NCI-H146 treated with DMSO at 0.1 percent for 48 hours (cell line): ENCODE data around the gene DACH1.
"Not testable (repeated sequence)": the region's sequence is repeated elsewhere in the genome, so short reads cannot be mapped to it uniquely, and the experiment has no call there.

Source experiments
- DNase-seq: peaks from one replicate; lab custom pipeline; 2025; ENCODE audit not compliant: unreplicated experiment; lab: John Stamatoyannopoulos, UW

Gene DACH1

DNA sequence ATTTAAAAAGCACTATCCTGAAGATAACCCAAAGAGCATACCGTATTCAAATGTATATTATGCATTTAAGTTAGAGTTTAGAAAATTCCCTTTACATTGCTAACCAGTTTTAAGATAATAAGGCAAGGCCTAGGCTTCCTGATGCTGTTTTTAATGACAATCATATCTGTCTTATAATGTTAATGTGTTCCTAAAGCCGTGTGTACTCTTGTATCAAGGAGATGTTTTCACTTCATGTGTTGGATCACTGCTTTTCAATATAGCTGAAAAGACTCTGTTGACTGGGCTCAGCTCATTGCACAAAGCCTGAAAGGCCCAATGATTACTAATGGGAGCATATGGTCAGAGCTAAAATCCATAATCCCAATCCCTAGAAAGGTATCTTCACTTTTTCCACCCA, 81.6 kb downstream of the DACH1 start:
- no peak for DNase-seq

DNA sequence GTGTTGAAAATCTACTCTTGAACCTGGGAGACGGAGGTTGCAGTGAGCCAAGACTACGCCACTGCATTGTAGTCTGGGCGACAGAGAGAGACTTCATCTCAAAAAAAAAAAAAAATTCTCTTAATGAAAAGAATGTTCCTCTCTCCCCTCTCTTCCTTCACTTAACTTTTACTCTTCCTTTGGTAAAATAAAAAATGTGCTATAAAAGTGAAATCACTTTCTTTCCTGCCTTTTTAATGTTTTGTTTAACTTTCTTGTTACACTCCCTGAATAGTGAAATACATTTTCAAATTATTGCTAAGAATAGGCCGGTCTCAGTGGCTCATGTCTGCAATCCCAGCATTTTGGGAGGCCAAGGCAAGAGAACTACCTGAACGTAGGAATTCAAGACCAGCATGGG, 86.5 kb downstream of the DACH1 start:
- no peak for DNase-seq

DNA sequence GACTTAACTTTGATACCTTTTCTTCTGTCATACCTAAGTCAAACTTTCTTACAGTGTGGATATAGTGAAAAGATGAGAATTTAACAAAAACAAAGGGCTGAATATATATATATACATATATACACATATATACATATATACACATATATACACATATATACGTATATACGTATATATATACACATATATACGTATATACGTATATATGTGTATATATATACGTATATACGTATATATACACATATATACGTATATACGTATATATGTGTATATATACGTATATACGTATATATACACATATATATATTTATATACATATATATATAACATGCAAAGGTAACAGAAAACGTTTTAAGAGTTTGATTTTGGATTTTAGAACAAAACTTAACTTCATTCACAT, 88.0 kb downstream of the DACH1 start:
- DNase-seq: not testable (repeated sequence)

DNA sequence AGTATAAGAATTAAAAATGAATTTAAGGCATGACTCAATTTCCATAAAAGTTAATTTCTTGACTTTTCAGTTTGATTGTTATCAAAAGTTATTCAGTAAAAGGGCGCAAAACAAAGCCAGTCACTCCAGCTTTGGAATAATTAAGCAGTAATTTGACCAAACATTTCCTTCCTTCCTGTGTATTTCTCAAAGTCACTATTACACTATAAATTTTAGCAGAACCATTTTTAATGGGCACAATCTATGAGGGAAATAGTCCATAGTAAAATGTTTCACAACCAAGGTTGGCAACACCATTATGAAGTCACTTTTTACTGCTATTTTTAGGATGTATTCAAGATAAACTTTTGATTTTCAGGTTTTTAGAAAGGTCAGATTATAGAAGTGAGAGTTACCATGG, 91.0 kb downstream of the DACH1 start:
- no peak for DNase-seq

DNA sequence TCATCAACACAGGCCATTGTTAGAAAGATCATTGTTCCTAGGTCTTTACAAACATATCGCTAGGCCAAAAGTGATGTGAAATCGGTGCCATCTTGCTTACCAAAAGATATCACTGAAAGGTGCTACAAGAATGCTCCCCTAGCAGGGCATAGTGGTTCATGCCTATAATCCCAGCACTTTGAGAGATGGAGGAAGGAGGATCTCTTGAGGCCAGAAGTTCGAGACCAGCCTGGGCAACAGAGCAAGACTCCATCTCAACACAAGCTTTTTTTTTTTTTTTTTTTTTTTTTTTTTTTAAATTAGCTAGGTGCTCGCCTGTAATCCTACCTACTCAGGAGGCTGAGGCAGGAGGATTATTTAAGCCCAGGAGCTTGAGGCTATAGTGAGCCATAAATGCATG, 92.1 kb downstream of the DACH1 start:
- DNase-seq: no peak

DNA sequence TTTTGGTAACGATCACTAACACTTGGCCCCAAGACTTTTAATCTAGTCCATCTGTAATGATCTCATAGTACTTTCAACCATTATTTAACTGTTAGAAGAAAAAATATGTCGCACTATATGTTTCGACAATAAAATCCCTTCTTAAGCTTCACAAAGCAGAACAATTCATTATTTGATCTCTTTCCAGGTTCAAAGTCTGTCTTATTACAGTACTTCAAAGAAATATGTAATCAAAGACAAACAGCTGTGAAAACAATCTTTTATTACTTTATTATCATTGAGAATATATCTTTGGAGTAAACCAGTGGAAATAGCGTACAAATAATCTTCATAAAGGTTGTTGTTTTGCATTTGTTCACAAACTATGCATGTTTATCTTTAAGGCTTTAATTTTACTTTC, 93.5 kb downstream of the DACH1 start:
- DNase-seq: no peak

DNA sequence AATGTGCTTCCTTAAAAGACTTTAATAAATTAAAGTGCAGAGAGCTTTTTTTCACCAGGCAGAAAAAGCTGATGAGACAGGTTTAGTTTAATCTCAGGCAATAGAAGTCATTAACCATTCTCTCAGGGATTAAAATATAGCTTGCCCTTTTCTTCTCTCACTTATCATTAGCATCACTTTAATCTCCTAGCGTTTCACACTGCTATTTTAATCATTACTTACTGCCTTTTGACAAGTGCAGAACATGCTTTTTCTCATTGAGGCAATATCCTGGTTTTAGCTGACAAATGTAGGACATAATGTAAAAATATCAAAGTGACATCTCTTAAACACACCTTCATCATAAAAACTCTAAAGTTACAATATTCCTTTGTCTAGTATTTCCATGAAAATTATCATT, 94.6 kb downstream of the DACH1 start:
- no peak for DNase-seq

DNA sequence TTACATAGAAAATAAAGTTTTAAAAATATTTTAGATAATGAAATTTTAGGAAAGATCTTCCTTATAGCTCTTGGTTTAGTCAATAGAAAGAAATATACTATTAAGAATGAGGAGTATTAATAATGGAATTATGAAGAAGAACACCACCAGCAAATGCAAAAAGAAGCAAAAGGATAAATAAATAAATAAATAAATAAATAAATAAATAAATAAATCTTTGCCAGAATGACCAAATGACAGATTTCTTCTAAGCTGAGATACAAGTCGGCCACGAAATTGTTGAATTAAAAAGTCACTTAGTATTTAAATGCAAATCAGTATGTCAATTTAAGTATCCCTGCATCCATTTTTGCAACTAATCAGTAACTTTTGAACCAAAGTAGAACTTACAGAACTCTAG, 95.9 kb downstream of the DACH1 start:
- DNase-seq: no peak

DNA sequence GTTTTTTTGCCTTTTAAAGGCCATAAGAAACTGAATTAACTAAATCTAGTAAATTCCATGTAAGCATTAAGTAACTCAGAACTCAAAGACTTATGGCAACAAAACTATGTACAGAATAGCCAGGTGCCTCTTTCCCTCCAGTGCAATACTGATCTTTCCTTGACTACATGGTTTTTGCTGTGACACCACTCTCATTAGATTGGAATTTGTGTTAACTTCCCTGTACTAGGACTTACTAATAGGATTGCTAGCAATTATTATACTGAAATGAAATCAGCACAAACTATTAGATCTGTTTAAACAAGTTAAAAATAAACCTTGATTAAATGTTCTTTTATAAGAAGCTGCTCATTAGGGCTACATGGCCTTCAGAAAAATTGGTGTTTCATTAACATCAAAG, 96.3 kb downstream of the DACH1 start:
- no peak for DNase-seq

DNA sequence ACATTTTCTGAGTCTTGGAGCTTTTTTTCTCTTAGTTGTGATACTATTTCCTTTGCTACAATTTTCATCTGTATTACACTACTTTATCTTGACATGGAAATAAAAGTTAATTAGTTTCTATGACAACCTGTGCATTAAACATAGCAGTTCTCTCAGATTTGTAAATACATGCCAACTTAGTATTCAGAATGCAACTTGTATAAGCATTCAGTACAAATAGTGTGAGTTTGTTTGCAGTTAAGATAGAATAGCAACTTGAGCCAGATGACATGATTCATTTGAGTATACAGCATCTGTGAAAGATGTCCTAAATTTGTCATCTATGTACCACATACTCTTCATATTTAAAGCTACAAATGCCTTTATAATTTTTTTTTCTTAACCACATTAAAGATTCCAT, 98.1 kb downstream of the DACH1 start:
- DNase-seq: no peak

DNA sequence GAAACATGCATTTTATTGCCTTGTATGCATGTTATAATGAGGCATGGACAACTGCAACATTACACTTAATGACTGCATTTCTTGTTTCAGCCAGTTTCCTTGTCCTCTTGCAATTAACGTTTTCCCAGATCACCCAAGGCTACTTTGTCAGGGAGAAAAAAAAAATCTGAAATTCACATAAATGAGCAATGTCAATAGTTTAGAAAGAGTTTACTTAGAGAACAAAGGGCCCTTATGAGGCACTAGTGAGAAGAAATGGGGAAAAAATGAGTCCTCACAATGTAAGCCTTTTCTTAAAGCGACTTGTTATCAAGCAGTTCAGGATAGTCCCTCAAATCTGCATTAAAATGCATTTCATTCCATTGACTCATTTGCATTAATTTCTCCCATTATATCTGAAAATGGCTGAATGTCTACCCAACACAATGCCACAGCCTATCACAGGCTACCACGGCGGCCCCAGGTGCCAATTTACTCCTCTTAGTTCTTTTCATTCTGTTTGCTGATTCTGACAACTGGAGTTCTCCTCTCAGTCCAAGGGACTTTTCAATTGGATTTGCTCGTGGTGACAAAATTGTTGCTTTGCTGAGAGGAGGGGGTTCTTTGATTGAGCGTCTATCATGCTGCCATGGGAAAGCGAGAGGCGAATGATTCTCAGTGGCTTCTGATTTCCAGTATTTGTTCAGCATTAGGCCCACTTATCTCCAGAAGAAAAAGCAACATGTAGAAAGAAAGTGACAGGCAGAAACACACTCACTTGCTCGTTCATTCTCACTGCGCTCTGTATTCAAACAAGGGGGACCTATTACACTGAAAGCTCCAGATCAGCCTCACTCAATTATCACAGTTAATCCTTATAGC, 107.1 kb downstream of the DACH1 start:
- DNase-seq: peak; percentile 82

DNA sequence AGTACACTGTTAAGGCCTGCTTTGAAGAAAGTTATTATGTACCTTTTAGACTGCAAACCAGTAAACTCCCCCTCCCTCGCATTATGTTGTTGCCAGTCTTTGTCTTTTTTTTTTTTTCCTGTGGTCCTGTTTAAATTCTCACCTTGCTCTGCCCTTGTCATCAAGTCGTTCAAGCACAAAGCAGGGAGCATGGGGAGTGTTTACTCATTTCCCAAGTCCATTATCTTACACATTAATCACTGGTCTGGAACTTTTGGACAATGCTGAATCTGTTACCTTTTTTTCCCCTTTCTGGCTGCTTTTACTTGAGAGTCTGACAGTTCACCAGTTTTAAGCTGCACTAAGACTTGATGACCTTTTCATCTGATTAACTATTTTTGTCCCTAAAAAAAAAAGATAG, 108.2 kb downstream of the DACH1 start:
- DNase-seq: peak; percentile 75

DNA sequence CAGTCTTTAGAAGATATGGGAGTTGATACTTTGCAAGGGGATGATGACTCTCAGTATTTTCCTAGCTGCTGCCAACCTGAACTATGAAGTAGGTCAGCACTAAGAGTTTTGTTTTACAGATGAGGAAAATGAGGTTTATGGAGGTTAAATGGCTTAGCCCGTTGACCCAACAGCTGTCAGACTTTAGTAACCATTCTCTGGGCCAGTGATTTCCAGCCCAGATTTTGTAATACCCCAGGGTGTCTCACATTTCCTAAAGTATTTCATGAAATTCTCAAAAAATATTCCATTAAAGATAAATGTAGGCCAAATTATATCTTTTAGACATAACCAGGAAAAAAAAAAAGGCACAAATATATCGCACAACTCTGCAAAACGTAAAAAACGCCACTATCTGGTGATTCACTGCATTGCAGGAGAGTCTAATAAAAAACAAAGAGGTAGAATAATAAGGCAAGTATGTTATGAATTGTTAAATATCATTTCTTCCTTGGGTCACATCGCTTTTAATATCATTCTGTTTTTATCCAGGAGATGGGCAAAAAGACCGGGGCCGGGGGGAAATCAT, 112.5 kb downstream of the DACH1 start:
- no peak for DNase-seq

DNA sequence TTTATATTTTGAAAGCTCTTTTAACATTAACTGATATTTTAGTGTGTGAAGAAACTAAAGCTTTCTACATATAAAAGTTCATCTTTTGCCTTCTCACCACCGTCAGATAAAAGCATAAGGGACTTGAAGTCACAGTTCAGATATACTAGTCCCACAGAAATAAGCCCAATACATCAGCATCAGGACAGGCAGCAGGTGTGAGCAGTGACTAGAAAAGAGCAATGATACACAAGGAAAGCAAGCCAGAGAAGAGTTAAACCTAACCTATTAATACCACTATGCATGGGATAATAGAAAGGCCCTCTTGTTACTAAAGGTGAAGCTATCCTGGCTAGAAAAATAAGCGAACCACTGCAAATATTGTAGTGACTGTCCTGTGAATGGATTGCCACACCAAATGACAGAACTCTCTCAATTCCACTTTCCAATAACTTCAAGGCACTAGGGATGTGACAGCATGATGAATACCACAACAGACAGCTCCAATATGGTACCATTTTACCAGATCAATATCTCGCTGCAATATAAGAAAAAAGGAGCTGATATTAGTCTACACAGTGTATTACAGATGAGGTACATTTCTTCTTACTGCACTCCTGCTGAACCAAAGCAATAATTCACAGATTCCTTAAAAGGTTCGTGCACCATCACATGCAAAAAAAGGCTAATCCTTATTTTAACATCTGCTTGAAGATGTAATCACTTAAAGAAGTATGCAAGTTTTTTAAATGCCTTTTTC, 114.1 kb downstream of the DACH1 start:
- no peak for DNase-seq

DNA sequence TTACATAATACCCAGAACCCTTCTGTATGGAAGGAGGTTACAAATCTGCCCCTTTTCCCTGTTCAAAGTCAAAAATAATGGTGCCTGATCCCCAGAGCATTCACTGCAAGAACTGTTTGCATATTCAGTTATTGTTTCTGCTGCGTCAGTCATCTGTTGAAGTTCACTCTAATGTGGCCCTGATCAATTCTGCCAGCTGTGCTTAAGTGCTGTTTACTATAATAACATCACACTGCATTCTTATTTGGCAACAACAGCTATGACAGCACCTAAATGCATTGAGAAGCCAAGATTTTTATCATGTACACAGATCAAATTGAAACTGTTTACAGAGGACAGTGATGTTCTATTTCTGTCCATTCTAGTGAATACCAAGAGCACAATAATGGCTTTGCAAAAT, 115.9 kb downstream of the DACH1 start:
- DNase-seq: peak; percentile 17

DNA sequence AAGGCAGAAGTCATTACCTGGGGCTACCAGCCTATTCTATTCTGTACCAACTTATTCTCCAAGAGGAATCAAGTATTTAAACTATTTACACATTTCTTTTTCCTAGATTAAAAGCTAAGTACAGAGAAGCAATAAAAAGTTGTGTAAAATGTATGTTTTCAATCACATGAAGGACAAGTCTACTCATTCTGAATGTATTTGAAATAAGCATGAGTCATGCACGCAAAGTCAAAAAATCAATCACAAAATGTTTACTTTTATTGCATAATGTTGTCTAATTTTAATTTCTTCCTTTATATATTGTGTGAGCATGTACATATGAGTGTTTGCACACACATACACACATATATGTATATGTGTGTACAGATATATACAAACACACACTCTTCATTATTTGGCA, 136.7 kb downstream of the DACH1 start:
- DNase-seq: no peak

DNA sequence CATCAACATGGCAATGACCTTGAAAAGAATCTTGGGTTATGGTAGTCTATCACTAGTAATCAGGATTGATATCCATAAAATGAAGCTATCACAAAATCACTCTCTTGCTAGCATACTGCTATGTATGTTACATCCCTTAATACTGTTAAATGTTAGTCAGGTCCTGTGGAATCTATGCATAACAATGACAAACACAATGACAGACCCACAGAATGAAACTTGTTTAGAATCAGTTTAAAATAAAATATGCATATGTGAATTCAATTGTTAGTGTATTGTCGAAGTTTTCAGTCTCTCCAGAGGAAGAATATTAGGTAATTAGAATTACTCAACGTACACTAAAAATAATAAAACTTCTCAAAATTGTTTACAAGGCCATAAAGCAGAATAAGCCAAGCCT, 137.6 kb downstream of the DACH1 start:
- no peak for DNase-seq

DNA sequence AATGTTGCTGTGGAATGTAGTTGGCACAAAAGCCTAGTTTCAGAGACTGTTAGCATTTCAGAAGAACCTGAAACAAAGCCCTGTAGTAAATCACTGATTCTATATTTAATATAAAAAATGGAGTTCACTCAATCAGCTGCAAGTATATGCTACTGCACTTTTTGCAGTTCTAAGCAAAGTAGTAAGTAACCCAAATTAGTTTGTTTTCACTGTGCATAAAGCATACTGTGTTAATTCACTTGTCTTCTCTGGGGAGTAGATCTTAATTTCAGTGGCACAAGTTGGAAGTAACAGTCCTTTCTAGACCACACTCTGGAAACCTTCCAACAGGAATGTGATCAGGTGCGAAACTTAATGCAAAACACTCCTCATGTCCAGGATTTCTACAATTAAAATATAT, 139.3 kb downstream of the DACH1 start:
- DNase-seq: no peak

DNA sequence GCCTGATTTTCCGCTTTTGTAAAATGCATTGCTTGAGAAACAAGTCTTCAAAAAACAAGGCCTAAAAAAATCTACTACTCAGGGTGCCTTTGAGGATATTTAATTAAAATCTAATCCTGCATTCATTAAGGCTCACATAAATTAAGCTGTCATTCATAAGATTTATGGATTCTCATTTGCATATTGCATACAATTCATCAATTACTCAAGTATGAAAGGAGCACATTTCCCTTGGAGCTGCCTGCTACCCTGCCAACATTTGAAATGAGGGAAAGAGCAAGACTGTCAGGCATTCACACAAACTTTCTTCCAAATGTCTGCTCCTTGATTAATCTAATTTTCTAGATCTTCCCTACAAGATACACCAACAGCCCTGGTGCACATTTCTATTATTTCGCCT, 140.0 kb downstream of the DACH1 start:
- DNase-seq: no peak

DNA sequence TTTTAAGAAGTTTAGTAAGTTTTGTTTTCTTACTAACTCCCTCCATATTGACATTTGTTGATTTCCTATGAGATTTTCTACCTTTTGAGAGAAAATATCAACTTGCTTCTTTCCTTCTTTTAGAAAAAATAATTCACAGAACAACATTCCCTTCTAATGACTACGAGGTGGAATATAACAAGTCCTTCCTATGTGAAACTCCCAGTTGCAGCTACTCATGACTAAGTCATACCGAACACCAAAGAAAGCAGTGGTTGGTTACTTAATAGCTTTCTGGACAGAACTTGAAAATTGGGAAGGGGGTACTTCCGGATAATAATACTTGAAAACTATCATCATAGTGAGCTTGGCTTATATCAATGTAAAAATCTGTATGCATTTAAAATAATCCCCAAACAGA, 144.8 kb downstream of the DACH1 start:
- DNase-seq: no peak

DNA sequence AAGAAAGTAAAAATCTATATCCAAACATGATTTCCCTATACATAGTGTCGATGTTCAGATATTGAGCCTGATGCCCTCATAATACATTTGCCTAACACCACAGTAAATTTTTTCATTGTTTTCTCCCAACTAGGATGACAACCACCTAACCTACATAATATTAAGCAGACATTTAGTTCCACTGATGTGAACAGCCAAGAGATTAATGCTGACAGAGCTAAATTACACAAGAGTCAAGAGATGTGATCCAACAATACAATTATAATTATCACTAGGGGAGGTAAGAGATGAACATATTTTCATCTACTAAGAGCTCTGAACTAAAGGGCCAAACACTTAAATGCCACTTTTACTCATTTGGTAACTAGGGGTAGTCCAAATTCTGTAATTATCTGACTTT, 145.9 kb downstream of the DACH1 start:
- no peak for DNase-seq

DNA sequence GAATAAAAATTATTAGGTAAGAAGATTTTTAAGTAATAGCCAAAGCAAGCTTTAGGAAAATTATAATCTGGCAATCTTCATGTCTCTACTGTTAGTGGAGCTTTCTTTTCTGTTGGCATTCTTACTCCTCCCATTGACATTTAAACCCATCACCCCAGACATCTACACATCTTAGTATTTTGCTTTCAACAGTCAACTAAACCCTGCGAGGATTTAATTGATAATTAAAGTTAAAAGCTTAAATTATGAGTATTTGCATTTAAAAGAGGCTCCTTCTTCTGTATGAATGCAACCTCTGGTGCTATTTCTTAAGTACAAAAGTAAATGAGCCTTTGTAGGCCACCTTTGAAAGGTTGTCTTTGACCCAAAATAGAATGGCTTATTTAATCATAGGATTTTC, 148.1 kb downstream of the DACH1 start:
- no peak for DNase-seq
